ENCODE results near the gene RAB22A. TPM values are rescaled to one million over a fixed set of nuclear protein-coding genes. Genes with fewer than 3 reads are reported as not detected.

The RAB22A gene
- total RNA-seq, 2 donors from 2014 or later: 17.5 to 22.0 TPM

GRCh38 chr20:58305061-58305460, 4.5 kb upstream of the RAB22A start:
- no peak for TF ChIP-seq CTCF (IDR thresholded peaks at IDR 0.05)
- Histone ChIP-seq H3K4me3 (no peak overlapping the region), H3K27me3 (no peaks in the 10 kb centered on the region), H3K27ac (no peak overlapping the region), H3K9me3 (no peaks in the 10 kb centered on the region), H3K9ac (ENCODE audit: low read depth in 2 of 2, low read length in 2 of 2) (no peak overlapping the region), H3K4me1 (peaks cover 11% of the 10 kb centered on the region), H3K36me3 (no peaks in the 10 kb centered on the region)
- DNase-seq: no peak
- intact Hi-C loops (cut with DNase I): no loop called here

GRCh38 chr20:58306421-58307261, 2.9 kb upstream of the RAB22A start:
- H3K36me3 ChIP-seq: no peaks in the 10 kb centered on the region
- H3K9me3 ChIP-seq: no peaks in the 10 kb centered on the region
- H3K4me3 ChIP-seq: no peak overlapping the region
- no peaks in the 10 kb centered on the region for H3K27me3 ChIP-seq
- intact Hi-C loops (cut with DNase I): no loop called here
- TF ChIP-seq CTCF (IDR thresholded peaks at IDR 0.05): no peak
- peaks cover 11% of the 10 kb centered on the region for H3K4me1 ChIP-seq
- no peak overlapping the region for H3K9ac ChIP-seq (ENCODE audit: low read depth in 2 of 2, low read length in 2 of 2)
- DNase-seq: peak; percentile 51
- peak overlapping the region; percentile 56 for H3K27ac ChIP-seq

GRCh38 chr20:58307270-58307669, 2.2 kb upstream of the RAB22A start:
- peak overlapping the region; percentile 56 for H3K27ac ChIP-seq
- peaks cover 11% of the 10 kb centered on the region for H3K4me1 ChIP-seq
- no peak for DNase-seq
- no peak overlapping the region for H3K9ac ChIP-seq (ENCODE audit: low read depth in 2 of 2, low read length in 2 of 2)
- no peak for TF ChIP-seq CTCF (IDR thresholded peaks at IDR 0.05)
- H3K9me3 ChIP-seq: no peaks in the 10 kb centered on the region
- no peaks in the 10 kb centered on the region for H3K27me3 ChIP-seq
- intact Hi-C loops (cut with DNase I): no loop called here
- H3K4me3 ChIP-seq: no peak overlapping the region
- no peaks in the 10 kb centered on the region for H3K36me3 ChIP-seq

- no peaks in the 10 kb centered on the region for H3K27me3 ChIP-seq
- DNase-seq: peak; percentile 21
- H3K9me3 ChIP-seq: no peaks in the 10 kb centered on the region
- H3K36me3 ChIP-seq: no peaks in the 10 kb centered on the region
- H3K27ac ChIP-seq: peak overlapping the region; percentile 73
- intact Hi-C loops (cut with DNase I): no loop called here
- H3K4me3 ChIP-seq: peak overlapping the region; percentile 75
- peak overlapping the region in 1 of 2 donors; percentile 58 for H3K9ac ChIP-seq (ENCODE audit: low read depth in 2 of 2, low read length in 2 of 2)
- H3K4me1 ChIP-seq: peaks cover 11% of the 10 kb centered on the region
- TF ChIP-seq CTCF (IDR thresholded peaks at IDR 0.05): no peak
These were observed 1.2 kb upstream of the RAB22A start for GRCh38 chr20:58308290-58308679.

GRCh38 chr20:58308680-58309527, 611 bp upstream of the RAB22A start:
- intact Hi-C loops (cut with DNase I): no loop called here
- peak overlapping the region; percentile 75 for H3K4me3 ChIP-seq

More at GRCh38 chr20:58308680-58309527, 611 bp upstream of the RAB22A start:
- Histone ChIP-seq H3K9me3 (no peaks in the 10 kb centered on the region), H3K4me1 (peaks cover 11% of the 10 kb centered on the region), H3K9ac (ENCODE audit: low read depth in 2 of 2, low read length in 2 of 2) (peak overlapping the region; percentile 58 to 71), H3K27ac (peak overlapping the region; percentile 73), H3K36me3 (no peaks in the 10 kb centered on the region), H3K27me3 (no peaks in the 10 kb centered on the region)
- no peak for TF ChIP-seq CTCF (IDR thresholded peaks at IDR 0.05)
- peak; percentile 73 for DNase-seq
